HFF-Myc (cell line): ENCODE data around the gene TMEM81.

ENCODE experiments used
- DNase-seq: peaks from one replicate; pipeline ENCODE4 v3.0.0-alpha.2; 2011; ENCODE audit warnings: low read depth; ENCODE audit errors: extremely low read depth
- H3K4me3 ChIP-seq: replicated peaks from 2 replicates; pipeline ENCODE4 v1.5.1; 2011; ENCODE audit warnings: low read depth, mild to moderate bottlenecking, control low read depth, low read length
- TF ChIP-seq, protein P1 (sequence below): IDR thresholded peaks from 2 replicates; pipeline ENCODE4 v1.5.1; 2012; ENCODE audit warnings: mild to moderate bottlenecking, low read depth, low read length, control low read depth; ENCODE audit errors: missing control alignments

Gene TMEM81

DNA sequence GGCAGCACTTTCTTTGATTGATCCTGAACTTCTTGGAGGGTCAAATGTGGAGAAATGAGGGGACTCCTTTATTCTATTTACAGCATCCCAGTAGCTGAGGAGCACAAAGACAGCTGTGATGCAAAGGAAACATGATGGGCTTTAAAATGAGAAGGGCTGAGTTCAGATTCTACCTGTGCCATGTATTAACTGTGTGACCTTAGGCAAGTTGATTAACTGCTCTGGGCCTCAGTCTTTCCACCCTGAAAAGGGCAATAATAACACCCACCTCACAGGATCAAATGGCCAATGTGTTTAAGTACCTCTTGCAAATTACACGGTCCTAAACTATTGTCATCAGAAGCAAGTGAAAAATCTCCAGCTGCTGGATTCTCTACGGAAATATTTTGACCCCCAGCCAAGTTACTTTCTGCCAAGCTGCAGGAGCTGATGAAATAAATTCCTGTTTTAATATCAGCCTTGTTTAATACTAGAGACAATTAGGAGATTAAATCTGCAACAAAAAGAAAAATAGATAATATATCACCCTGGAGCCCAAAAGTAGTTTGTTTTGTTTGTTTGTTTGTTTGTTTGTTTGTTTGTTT lies 15.7 kb downstream of the TMEM81 start:
- H3K4me3 ChIP-seq, result no peak overlapping the region
- TF ChIP-seq, protein P1, sequence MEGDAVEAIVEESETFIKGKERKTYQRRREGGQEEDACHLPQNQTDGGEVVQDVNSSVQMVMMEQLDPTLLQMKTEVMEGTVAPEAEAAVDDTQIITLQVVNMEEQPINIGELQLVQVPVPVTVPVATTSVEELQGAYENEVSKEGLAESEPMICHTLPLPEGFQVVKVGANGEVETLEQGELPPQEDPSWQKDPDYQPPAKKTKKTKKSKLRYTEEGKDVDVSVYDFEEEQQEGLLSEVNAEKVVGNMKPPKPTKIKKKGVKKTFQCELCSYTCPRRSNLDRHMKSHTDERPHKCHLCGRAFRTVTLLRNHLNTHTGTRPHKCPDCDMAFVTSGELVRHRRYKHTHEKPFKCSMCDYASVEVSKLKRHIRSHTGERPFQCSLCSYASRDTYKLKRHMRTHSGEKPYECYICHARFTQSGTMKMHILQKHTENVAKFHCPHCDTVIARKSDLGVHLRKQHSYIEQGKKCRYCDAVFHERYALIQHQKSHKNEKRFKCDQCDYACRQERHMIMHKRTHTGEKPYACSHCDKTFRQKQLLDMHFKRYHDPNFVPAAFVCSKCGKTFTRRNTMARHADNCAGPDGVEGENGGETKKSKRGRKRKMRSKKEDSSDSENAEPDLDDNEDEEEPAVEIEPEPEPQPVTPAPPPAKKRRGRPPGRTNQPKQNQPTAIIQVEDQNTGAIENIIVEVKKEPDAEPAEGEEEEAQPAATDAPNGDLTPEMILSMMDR, result no peak
- no peak for DNase-seq

DNA sequence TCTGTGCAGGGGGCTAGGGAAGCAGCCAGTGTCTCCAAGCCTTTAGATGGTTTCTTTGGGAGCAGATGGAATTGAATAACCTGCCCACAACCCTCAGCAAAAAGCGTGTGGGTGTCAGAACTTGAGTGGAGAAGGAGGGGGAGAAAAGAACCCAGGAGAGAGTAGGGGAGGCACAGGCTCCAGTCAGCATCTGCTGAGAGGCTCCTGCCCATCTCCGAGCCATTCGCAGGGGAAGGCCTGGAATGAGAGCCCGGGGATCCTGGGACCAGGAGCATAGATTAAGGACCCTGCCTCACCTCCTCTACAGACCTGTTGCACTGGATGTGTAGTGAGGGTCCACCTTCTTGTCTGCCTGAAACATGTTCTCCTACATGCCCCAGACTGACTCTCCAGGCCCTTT lies 16.3 kb downstream of the TMEM81 start:
- TF ChIP-seq, protein P1, result no peak
- no peak for DNase-seq
- H3K4me3 ChIP-seq, result no peak overlapping the region

DNA sequence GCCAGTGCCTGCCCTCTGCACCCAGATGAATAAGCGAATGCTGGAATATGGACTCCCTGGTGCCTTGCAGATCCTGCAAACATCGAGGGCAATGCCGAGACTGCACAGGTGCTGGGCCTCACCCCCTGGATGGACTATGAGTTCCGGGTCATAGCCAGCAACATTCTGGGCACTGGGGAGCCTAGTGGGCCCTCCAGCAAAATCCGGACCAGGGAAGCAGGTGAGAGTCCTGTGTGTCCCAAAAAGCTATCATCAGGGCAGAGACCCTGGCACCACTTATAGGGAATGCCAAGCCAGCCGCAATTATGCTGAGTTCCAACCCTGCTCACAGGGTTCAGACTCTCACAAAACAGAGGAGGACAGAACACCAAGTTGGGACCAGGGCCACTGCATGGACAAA lies 17.2 kb downstream of the TMEM81 start:
- TF ChIP-seq, protein P1, result no peak
- H3K4me3 ChIP-seq, result no peak overlapping the region
- DNase-seq, result no peak

DNA sequence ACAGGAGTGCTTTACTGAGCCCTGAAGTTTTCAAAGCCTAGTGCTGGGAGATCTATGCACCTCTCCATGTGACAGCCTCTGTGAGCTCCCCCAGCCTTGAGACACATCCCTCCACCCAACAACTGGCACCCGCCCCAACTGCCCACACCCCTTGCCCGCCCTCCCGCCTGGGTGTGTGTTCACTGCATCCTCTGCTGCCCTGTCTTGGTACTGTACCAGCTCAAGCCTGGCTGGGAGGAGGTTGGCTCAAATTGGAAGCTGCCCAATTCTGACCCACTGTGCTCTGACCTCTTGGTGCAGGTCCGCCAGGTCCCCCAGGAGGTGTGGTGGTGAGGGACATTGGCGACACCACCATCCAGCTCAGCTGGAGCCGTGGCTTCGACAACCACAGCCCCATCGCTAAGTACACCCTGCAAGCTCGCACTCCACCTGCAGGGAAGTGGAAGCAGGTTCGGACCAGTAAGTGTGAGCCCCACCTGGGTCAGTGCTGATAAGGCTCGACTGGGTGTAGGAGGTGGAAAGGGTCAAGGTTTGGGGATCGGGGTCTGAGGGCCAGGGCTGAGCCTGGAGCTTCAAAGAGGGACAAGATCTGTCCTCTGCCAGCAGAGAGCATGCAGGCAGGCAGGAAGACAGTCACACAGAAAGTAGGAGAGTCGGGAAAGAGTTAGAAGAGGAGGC lies 18.0 kb downstream of the TMEM81 start:
- DNase-seq, result no peak
- H3K4me3 ChIP-seq, result no peak overlapping the region
- TF ChIP-seq, protein P1, result no peak

DNA sequence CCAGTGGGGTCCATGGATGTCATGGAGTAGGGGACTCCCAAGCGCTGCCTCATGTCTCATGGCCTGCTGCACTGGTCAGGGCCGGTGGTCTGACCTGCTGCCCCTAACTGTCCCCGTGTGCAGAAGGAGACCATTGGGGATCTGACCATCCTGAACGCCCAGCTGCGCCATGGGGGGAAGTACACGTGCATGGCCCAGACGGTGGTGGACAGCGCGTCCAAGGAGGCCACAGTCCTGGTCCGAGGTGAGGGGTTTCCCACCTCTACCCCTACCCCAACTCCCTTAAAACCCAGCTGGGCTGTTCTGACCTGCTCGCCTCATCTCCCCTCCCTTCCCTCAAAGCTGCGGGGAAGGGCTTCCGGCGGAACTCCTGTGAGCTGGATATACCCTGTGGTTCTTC lies 18.6 kb downstream of the TMEM81 start:
- TF ChIP-seq, protein P1, result no peak
- H3K4me3 ChIP-seq, result no peak overlapping the region
- DNase-seq, result no peak

DNA sequence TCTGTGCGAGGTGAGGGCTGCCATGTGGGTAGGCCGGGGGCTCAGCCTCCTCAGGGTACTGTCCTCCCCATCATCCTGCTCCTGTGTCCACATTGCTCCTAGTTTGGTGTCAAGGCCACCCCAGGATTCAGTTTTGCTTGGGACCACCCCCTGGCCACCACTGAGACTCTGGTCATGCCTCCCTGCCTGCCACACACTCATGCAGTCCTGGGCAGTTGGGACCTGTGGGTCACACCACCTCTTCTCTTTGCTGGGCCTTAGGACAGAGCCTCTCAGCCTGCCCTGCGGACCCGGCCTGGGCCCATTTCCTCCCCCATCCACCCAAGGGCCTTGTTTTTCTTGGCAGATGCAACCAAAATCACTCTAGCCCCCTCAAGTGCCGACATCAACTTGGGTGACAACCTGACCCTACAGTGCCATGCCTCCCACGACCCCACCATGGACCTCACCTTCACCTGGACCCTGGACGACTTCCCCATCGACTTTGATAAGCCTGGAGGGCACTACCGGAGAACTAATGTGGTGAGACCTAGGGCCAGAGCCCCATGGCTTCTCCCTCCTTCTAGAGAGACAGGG lies 19.4 kb downstream of the TMEM81 start:
- no peak overlapping the region for H3K4me3 ChIP-seq
- TF ChIP-seq, protein P1, result no peak
- no peak for DNase-seq
